Measurements from ENCODE around the gene DLL4. TPM values are rescaled to one million over a fixed set of nuclear protein-coding genes. Genes with fewer than 3 reads are reported as not detected.
A peak's percentile ranks its signal among the peaks of the same experiment; 100 is the strongest.

DLL4 gene
- total RNA-seq, 1 donor from 2014 or later = 6.5 TPM

DNA sequence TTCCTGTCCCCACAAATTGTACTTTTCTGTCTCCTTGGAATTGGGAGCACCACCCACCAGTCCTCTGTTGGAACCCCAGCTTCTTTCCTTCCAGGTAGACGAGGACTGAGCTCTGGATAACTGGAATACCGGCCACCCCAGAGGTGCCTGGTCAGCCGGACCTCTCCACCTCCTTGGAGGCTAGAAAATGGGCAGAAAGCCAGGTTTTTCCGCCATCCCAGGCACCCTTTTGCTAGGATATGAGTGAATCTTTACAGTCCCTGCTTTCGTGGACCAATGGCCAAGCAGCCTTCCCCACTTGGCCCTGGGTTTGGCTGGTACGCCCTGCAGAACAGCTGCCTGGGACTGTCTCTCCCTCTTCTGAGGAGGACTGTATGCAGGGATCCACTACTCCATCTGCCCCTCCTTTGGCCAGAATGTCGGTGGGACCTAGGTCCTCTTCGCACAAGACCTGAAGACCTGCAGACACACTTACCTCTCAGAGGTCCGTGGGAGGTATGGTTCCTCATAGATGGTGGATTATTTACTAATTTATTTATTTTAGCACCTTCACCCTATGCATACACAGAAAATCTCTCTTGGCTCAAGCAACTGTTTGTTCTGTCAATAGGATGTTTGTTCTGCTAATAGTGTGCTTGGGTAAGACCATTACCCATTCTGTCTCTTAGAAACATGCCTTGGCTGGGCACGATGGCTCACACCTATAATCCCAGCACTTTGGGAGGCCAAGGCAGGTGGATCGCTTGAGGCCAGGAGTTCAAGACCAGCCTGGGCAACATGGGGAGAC, 15.6 kb downstream of the DLL4 start:
- no peak overlapping the region for H3K4me3 Mint-ChIP-seq (ENCODE audit: low read depth)
- no peaks in the 10 kb centered on the region for H3K9me3 Mint-ChIP-seq (ENCODE audit: low read depth)
- H3K27ac Mint-ChIP-seq = no peak overlapping the region

DNA sequence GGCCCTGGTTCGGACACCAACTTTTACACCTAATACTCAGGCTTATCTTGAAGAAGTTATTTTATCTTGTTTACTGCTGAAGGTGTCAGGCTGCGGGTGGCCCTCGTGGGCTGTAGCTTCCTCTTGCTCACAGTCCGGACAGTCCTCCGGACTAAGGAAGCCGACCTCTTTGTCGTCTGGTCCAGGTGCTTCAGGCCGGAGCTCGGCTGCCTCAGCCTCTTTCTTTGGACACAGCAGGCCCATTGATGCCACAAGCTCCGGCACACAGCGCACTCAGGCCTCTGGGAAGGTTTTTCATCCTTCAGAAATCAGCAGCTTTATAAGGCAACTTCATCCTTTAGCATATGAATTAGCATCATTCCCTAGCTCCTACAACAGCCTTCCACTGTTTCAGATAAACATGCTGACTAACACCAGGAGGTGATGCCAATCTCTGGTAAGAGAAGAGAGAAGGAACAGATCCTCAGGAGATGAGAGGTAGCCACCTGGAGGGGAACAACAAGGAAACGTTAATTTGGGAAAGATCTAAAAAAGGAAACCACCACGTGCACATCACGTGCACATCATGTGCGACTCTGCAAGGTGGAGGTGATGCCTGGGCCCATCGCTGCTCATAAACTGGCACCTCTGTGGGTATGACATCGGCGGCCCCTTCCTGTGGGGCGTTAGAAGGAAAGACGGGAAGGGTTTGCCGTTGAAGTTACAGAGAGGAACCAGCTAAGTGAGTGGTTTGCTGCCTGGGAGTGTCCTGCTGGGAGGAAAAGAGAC, 19.8 kb downstream of the DLL4 start:
- H3K9me3 Mint-ChIP-seq (ENCODE audit: low read depth) = no peaks in the 10 kb centered on the region
- H3K4me1 Mint-ChIP-seq (ENCODE audit: low read depth) = peaks cover 11% of the 10 kb centered on the region
- H3K27ac Mint-ChIP-seq = no peak overlapping the region
- no peak overlapping the region for H3K4me3 Mint-ChIP-seq (ENCODE audit: low read depth)
- TF ChIP-seq, protein P1, sequence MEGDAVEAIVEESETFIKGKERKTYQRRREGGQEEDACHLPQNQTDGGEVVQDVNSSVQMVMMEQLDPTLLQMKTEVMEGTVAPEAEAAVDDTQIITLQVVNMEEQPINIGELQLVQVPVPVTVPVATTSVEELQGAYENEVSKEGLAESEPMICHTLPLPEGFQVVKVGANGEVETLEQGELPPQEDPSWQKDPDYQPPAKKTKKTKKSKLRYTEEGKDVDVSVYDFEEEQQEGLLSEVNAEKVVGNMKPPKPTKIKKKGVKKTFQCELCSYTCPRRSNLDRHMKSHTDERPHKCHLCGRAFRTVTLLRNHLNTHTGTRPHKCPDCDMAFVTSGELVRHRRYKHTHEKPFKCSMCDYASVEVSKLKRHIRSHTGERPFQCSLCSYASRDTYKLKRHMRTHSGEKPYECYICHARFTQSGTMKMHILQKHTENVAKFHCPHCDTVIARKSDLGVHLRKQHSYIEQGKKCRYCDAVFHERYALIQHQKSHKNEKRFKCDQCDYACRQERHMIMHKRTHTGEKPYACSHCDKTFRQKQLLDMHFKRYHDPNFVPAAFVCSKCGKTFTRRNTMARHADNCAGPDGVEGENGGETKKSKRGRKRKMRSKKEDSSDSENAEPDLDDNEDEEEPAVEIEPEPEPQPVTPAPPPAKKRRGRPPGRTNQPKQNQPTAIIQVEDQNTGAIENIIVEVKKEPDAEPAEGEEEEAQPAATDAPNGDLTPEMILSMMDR (IDR thresholded peaks at IDR 0.05; ENCODE audit: unreplicated experiment) = no peak
- no peak for DNase-seq (ENCODE audit: low spot score, unreplicated experiment)
- peaks cover 71% of the 10 kb centered on the region for H3K27me3 Mint-ChIP-seq
- no peaks in the 10 kb centered on the region for H3K36me3 Mint-ChIP-seq (ENCODE audit: insufficient read depth)

More for the DNA sequence above, 15.6 kb downstream of the DLL4 start:
- TF ChIP-seq, protein P1 (IDR thresholded peaks at IDR 0.05; ENCODE audit: unreplicated experiment) = no peak
- no peak for DNase-seq (ENCODE audit: low spot score, unreplicated experiment)
- Mint-ChIP-seq H3K36me3 (ENCODE audit: insufficient read depth) (no peaks in the 10 kb centered on the region), H3K27me3 (peaks cover 70% of the 10 kb centered on the region), H3K4me1 (ENCODE audit: low read depth) (peaks cover 14% of the 10 kb centered on the region)

DNA sequence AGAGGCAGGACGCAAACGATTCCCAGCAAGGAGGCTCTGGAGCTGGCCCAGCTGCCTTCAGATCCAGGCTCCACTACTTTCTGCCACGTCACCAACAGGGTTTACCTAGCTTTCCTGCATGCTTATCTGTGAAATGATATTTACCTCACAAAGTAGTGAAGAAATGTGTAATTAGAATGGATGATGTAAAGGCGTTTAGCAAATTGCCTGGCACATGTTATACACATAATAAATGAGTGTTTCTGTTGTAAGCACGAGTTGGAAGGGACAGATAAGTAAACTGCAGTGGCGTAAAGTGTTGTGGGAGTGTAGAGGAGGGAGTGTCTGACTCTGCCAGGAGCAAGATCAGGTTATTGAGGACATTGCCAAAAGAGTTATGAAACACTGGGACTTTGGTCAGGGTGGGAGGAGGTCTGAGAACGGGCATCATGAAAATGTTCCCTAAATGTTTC, 20.6 kb downstream of the DLL4 start:
- Mint-ChIP-seq H3K4me1 (ENCODE audit: low read depth) (peaks cover 17% of the 10 kb centered on the region), H3K36me3 (ENCODE audit: insufficient read depth) (no peaks in the 10 kb centered on the region), H3K27me3 (peaks cover 69% of the 10 kb centered on the region), H3K27ac (no peak overlapping the region), H3K9me3 (ENCODE audit: low read depth) (no peaks in the 10 kb centered on the region), H3K4me3 (ENCODE audit: low read depth) (no peak overlapping the region)
- no peak for DNase-seq (ENCODE audit: low spot score, unreplicated experiment)
- TF ChIP-seq, protein P1 (IDR thresholded peaks at IDR 0.05; ENCODE audit: unreplicated experiment) = no peak

DNA sequence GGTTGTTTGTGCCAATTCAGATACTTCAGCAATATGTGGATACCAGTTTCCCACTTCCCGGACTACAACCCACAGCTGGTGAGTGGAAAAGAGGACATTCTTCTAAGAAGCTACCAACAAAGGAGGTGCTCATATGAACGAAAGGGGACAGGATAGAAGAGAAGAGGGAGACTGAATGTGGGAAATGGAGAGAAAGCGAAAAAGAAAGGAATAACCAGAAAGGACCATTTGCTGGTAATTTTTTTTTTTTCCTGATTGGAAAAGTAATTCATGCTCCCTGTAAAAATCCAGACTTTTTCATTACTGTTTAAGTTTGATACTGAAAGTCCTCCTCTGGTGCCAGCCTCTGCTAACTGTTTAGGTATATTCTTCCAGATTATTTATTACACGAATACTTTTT, 22.6 kb downstream of the DLL4 start:
- DNase-seq (ENCODE audit: low spot score, unreplicated experiment) = no peak
- Mint-ChIP-seq H3K36me3 (ENCODE audit: insufficient read depth) (peaks cover 5% of the 10 kb centered on the region), H3K4me1 (ENCODE audit: low read depth) (peaks cover 17% of the 10 kb centered on the region), H3K27me3 (peaks cover 59% of the 10 kb centered on the region), H3K27ac (no peak overlapping the region), H3K9me3 (ENCODE audit: low read depth) (no peaks in the 10 kb centered on the region), H3K4me3 (ENCODE audit: low read depth) (peak overlapping the region; percentile 76)
- TF ChIP-seq, protein P1 (IDR thresholded peaks at IDR 0.05; ENCODE audit: unreplicated experiment) = no peak

DNA sequence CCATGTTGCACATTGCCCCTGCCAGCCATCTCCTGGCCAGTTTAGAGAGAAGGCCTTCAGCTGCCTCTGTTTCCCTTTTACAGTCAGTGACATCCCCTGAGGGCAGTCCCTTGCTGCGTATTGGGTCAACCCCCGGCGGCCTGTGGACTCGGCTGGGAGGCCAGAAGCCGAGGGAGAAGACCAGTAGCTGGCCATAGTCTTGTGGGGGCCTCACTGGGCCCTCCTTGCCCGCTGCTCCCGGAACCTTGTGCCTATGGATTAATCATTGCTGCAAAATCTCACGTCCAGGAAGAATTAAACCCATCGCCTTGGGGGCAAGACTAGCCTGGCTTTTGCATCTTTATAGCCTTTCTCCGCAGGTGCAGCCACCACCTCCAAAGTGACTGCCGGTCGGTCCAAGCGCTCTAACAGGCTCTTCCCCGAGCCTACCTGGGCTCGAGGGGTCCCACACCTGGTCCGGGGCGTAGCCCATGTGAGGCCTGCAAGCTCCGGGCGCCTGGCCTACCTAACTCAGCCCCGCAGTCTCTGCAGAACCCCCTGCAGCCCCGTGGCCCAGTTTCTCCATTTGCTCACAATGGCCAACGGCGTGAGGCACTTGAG, 23.3 kb downstream of the DLL4 start:
- TF ChIP-seq, protein P1 (IDR thresholded peaks at IDR 0.05; ENCODE audit: unreplicated experiment) = no peak
- Mint-ChIP-seq H3K4me3 (ENCODE audit: low read depth) (peak overlapping the region; percentile 76), H3K9me3 (ENCODE audit: low read depth) (no peaks in the 10 kb centered on the region), H3K27ac (peak overlapping the region; percentile 95), H3K27me3 (peaks cover 57% of the 10 kb centered on the region), H3K4me1 (ENCODE audit: low read depth) (peaks cover 17% of the 10 kb centered on the region), H3K36me3 (ENCODE audit: insufficient read depth) (peaks cover 5% of the 10 kb centered on the region)
- DNase-seq (ENCODE audit: low spot score, unreplicated experiment) = no peak

Data from progenitor cell of endocrine pancreas (in vitro differentiated cells).